Activated naive CD4-positive, alpha-beta T cell (primary cell): ENCODE data around the gene ERICH6.

Experiments used
- DNase-seq, 4 experiments: peaks; one replicate each; lab custom pipeline; 2025; lab: John Stamatoyannopoulos, UW

ERICH6 gene

DNA sequence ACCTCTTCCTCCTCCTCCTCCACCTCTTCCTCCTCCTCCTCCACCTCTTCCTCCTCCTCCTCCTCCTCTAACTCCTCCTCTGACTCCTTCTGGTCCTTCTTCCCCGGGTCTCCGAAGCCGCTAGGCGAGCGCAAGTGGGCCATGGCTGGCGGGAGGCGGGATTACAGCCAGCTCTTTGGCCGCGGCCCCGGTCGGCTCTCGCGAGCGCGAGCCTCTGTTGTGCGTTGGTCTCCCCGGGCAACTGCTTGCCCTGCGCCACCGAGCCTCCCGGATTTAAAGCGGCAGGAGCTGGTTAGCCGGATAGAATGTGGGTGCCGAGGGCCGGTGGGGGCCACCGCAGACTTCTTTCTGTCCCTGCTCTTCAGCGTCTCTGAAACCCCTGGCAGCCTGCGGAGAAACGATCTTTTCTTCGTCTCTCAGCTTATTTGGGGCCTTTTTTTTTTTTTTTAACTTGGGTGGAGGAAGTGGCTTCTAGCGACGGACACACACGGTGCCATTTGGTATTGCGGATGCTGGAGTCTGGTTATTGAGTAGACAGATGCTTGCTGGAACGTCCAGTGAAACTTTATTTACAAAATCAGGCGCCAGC is at the start of gene ERICH6:
ERICH6 (minus strand) TSS at position 165 of the 589 bp plus-strand sequence; CDS start at position 143, 22 bp downstream.
- peak; percentile 22 to 60 (median 50) for DNase-seq

DNA sequence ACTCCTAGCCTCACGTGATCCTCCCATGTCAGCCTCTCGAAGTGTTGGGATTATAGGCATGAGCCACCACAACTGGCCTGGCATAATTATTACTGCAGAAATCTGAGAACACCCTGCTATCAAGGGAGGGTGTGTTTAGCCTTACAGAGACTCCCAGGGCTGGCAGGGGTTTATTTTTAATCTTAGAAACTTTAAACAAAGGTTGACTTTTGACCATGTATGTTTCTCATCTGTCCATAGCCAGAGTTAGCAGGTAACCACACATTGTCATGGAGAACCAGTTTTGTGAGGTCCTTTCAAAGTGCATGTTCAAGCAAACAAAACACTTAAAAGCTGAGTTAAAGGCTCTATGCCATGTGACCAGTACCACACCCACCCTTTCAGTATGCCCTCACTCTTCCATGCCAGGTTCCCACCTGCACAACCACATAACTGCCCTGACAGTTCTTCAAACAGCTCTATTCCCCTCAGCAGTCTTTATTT is 48.1 kb upstream of the ERICH6 start:
- DNase-seq: no peak

DNA sequence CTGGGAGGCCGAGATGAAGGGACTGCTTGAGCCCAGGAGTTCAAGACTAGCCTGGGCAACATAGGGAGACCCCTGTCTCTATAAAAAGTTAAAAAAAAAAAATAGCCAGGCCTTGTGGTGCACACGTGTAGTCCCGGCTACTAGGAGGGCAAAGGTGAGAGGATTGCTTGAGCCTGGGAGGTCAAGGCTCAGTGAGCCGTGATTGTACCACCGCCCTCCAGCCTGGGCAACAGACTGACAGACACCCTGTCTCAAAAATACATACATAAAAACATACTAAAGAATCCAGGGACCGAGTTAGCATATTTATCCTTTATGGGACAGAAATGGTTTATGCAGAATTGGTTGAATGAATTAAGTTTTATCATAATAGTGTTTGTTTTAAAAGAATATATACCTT is 45.5 kb upstream of the ERICH6 start:
- DNase-seq: no peak

DNA sequence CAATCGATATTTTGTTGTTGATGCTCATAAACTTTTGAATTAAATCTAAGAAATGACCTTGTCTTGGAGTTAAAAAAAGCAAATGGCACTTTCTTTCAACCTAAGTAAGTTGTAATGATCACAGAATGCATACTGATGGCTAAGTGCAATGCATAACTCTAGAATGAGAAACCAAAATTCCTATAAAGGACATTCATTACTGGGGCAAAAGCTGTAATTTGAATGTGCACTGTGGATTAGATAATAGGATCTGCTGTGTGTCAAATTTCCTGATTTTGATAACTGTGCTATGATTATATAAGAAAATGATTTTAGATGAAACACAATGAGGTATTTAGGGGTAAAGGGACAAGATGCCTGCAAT is 44.9 kb upstream of the ERICH6 start:
- no peak for DNase-seq

DNA sequence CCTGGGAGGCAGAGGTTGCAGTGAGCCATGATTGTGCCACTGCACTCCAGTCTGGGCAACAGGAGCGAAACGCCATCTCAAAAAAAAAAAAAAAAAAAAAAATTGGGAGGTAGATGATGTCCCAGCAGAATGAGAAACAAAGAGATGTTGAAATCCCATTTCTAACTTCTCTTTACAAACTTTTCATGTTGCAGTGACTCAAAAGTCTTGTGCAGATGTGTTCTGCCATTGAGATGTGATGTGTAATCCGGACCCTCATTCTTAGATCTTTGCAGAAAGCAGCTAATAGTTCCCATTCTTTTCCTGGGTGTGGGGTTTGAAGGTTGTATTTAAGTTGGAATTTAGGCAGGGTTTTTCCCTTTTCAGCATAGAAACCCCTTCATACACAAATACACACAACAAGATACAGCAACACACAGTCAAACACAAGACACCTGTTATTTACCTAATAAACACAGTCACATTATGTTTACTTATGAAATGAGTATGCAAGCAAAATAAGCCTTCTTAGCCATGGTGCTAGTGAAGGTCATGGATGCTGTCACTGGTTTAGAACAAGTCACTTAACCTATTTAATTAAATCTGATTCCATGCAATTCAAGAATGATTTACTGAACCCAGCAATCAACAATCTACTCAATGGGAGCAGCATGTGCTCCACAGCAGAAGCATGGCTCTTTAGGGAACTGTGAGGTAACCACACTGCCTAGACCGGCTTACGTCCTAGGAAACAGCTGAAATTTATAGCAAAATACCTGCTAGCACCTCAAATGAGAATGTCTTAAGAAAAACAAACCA is 44.4 kb upstream of the ERICH6 start:
- DNase-seq: no peak

DNA sequence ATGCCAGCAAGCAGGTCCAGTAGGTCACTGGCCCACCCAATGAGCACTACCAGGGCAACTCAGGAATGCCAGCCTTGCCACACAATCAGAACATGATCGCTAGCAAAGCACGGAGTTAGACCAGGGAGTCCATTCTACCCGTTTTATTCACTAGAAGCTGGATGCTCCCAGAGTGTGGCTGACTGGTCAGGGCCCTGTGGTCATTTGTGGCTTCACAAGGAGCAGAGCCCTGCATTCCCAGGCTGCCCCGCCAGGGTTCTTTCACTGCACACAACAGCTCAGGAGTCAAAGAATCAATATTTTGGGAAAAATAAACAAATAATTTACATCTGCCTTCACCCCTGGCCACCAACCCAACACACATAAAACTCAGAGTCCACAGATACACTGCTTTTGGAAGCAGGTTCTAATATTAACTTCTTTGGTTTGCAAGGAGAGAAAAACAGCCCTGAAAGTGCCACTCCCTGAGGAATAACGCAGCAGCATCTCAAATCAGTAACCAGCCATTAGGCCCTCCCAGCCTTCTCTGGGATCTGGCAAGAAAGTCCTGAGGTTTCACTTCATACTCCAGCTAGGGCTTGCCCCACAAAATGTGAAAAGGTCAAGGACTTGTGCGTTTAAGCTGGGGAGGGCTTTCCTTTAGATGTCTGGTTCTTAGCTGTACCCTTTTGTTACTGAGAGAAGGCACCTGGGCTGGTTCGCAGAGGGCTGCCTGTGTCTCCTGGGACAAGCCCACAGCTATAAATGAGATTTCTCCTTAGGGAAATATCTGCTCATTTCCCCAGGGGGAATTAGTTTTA is 43.3 kb upstream of the ERICH6 start:
- DNase-seq: no peak

DNA sequence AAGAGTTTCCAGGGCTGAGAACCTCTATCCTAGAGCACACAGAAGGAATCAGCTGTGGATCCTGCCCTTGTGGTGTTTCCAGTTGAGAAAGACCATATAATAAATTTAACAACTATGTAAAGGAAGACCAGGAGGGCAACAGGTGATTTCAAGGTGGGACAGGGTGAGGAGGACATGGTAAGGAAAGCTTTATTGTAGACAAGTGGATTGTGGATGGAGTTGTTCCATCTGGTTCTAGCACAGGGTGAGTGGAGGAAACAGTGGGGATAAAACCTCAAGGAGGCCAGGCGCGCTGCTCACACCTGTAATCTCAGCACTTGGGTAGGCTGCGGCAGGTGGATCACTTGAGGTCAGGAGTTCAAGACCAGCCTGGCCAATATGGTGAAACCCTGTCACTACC is 42.1 kb upstream of the ERICH6 start:
- no peak for DNase-seq

DNA sequence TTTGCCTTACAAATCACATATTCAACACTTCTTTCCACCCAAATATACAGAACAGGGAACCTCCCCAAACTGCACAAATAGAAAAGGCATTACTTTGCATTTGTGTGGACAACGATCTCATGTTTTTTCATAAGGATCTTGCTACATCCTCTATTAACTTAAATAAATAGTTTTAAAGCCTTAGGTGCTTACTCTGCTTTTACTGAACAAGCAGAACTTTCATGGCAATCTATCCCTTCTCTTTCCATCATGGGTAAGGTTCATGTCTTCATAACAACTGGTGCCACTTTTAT is 41.1 kb upstream of the ERICH6 start:
- no peak for DNase-seq

DNA sequence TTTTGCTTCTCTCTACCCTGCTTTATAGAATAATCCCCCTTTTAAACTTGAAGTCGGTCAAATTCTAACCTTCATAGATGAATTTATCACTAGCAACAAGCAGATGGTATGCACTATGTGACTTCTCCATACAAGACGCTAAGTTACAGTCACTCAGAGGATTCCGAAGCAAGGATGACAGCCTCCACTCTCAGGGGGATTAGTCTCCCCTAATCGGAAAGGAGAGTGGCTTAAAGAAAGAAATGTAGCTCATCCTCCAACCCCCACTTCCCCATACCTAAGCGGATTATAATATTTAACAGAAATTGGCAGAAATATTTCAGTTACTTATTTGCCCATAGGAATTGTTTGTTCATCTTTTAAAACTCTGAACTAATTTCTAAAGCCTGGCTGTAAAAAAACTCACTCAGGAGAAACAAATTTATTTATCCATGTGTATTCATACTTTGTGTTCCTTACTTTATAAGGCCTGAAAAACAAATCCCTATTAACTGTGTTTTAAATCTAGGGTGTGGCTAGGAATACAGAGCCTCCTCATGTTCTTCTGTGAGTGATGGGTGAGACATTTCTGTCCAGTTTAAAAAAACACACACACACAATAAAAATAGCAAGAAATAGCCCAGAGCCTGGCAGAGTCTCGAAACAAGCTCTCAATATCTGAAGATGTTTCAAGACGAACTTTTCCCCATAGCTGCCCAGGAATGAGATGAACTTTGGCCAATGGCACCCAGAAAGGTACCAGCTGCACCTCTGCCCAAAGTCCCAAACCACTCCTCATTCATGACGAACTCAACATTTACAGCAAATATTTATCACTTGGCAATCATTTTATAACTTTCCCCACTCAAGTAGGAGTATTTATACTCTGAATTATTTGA is 40.6 kb upstream of the ERICH6 start:
- no peak for DNase-seq

DNA sequence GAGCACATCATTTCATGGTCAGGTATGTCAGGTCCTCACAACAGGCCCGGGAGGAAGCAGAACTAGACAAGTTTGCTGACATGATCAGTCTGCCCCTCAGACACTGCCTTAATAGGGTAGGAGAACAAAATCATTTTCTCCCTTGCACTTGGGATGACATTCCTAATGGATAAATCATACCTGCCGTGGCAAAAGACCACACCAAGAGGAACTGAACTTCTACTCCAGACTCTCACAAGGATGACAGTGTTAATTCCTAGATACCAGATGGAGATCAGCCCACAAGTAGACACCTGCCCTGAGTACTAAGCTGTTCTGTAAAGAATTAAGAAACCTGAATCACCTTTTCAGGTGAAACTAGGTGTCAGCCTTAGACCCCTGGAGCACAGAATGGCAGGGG is 39.8 kb upstream of the ERICH6 start:
- DNase-seq: no peak

DNA sequence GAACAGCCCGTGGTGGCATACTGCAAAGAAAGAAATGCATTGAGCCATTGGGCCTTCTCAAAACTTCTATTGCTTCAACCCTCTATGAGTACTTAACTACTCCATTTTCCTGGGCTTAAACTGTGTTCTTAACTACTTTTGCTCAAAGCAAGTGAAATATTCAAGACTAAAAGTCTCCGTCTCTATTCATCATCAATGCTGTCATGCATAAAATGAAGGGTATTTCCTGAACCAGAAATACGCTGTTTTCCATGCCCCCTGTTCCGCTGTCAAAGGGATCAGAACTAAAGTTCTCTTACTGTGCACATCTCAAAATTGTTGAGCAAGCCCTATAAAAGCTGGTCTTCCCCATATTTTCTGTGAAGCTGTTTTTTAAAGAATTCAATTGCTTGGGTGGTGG is 39.0 kb upstream of the ERICH6 start:
- DNase-seq: no peak

DNA sequence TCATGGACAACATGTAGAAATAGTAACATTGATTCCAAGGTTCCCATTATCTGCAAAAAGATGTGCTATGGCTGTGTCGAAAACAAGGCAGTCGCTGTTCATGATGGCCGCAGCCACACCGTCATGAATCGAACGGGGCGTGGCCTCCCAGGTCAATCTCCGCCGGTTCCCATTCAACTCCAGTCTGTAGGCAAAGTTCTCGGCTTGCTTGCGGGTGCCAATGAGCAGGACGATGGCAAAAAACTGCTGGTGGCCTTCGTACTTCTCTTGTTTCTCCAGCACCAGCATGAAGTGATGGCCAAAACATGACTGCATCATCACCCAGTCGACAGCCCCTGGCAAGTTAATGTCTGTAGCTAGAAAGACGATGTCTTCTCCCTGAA is 38.4 kb upstream of the ERICH6 start:
- no peak for DNase-seq

DNA sequence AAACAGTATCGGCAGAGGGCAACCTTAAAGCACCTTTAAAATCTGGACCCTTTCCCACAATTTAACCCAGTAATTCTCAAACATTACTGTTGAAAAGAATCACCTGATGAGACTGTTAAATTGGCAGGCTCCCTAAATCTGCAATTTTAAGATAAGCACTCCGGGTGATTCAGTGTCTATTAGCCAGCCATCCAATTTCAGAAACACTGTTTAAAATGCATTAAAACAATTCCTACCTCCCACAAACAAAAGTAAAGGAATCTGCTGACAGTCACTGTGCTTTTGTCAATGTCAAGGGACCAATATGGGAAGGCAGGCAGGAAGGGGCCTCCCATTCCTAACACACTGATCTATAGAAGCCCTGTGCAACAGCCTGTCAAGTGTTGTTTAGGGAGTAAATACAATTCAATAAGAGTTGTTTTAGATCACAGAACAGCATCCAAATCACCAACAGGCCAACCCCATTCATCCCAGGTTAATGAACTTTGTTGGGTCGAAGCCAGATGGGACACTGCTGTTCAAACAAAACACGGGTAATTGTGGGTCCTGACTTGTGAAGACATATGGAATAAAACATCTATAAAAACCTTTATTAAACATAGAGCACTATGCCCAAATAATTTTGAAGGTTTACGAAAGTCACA is 37.9 kb upstream of the ERICH6 start:
- DNase-seq: no peak

DNA sequence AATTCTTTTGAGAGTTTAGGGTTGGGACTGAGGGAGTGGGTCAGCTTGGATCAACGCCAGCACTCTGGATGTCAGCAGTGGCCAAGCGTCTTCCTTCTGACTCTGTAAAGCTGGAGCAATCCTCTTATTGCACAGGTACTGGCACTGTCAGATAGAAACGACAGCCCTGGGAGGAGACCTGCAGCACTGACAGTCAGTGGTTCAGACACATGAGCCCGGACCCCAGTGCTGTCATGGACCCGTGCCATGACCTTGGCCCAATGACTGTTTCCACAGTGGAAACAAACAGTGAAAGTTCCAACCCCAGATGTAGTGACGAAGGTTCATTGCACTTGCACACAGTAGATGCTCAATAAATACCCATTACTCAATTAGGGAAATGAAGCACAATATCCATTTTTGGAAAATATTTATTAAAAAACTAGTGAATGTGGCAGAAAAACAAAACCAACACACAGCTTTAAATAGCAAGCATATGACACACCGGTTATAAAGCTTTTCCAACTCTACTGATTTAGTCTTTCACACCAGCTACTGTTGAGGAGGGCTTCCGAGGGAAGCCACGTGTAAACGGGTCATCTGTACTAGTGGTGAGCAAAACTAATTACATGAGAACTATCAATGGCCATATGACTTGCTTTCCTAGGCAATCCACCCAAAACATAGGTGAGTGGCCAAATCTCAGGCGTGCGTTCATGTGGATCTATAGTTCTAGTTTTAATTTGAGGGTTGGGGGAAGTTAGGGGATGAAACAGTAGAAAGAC is 37.2 kb upstream of the ERICH6 start:
- no peak for DNase-seq

DNA sequence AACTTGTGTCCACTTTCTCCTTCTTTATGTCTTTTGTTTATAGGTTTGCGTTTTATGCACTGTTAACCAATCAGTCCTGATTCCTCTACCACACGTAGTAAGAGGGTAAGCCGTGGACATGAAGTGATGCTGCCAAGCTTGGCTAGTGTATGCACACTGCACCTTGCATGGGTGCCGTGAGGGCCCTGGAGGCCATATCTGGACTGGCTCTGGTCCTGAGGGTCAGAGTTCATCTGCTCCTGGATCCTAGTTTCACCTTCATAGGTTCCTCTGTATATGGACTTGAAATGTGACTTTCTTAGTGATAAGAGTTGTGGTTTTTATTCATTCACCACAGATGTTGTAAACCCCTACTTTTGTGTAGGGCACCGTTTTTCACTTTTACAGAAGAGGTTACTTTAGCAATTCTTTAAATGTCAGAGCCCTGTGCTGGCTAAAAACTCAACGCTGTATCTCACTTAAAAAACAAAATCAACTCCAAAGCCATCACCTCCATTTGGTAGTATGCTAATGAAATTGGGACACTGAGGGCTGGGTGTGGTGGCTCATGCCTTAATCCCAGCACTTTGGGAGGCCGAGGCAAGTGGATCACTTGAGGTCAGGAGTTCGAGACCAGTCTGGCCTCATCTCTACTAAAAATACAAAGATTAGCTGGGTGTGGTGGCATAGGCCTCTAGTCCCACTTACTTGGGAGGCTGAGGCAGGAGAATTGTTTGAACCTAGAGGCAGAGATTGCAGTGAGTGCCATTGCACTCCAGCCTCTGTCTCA is 36.3 kb upstream of the ERICH6 start:
- no peak for DNase-seq

DNA sequence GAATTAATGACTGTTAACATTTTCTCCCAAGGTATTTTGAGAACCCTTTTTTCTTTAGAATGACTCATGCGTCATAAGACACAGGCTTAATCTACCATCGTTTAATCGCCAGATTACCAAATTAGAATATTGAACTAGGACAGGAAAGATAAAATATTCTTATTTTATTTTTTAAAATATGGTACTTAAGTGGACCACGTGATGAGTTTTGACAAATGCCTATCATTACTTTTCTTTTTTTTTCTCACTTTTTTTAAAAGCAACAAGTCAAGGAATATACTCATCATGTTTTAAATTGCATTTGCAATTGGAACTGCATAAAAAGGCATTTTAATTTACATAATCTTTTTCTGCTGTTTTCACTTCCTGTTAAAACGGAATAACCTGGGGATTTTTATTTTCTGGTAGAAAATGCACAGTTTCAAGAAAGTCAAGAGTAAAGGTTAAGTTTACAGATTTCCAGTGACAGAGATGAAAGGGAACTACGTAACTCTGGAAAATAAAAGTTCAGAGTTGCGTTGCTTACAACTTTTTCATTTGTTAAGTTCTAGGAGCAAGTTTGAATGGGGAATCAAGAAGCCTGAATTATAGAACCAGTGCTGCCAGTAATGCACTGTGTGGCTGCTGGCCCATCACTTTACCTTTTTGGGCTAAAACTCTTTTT is 35.6 kb upstream of the ERICH6 start:
- DNase-seq: no peak

DNA sequence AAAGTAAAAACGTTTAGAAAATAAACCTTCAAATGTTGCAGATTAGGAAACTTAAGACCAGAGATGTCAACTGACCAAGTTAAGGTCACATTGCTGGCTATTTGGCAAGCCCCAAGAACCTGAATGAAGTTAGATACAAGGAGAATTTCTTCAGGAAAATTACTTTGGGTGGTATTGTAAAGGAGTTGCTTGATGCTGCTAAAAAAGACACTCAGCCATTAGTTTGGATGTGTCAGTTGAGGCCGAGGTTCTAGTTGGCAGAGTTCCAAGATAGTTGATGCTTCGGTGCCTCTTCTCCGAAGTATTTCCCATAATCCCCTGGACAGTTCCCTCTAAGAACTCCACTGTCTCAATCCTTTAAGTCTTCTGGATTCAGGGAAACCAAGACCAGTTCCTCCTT is 35.0 kb upstream of the ERICH6 start:
- no peak for DNase-seq

DNA sequence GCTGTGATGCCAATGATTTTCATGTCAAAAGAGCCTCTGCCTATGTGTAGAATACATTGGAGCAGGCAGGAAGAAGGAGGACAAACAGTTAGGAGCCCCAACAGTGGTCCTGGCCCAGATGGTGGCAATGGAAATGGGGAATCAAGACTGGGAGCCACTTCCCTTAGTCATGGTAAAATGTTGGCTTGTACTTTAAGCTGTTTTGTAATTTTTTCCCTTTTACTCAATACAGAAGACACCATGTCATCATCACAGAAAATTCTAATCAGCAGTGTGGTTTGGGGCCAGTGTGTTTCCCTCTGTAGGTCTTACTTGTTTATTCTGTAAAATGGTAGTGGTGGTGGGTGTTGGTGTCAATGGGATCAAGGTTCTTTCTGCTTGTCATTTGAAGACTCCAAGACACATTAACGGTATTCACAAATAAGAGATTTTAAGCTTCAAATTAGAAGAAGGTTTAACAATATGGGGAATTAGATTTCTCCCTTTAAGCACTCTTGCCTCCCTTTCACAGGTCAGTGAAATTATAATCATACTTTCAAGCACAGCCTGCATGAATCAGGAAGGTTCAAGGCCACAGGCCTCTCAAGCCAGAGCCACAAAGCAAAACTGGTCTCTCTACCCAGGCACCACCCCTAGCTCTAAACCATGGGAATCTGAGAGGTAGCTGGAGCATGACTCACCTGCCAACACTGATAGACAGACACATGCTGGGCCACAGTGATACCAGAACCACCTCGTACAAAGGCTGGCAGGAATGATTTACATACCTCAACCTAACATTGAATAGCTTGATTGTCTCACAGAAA is 34.4 kb upstream of the ERICH6 start:
- no peak for DNase-seq
